GM21737 (cell line): Measurements from ENCODE around the gene ARHGEF12.

Source experiments
- ATAC-seq: cut with Tn5 transposase; IDR thresholded peaks from one replicate; pipeline ENCODE4 v1.9.1; 2021; ENCODE audit warnings: mild to moderate bottlenecking, moderate library complexity; ENCODE audit not compliant: unreplicated experiment

ARHGEF12 gene

GRCh38 chr11:120532082-120532831 is 196.0 kb downstream of the ARHGEF12 start:
- no peak for ATAC-seq

- no peak for ATAC-seq
These were observed 196.6 kb downstream of the ARHGEF12 start for GRCh38 chr11:120532832-120533196.

- ATAC-seq: no peak
These were observed 200.0 kb downstream of the ARHGEF12 start for GRCh38 chr11:120536091-120536796.

GRCh38 chr11:120536797-120537169 is 200.6 kb downstream of the ARHGEF12 start:
- ATAC-seq: no peak

GRCh38 chr11:120537996-120538395 is 201.8 kb downstream of the ARHGEF12 start:
- no peak for ATAC-seq

- no peak for ATAC-seq
These were observed 202.5 kb downstream of the ARHGEF12 start for GRCh38 chr11:120538707-120539106.
